Osteocyte (in vitro differentiated cells): ENCODE measurements around the gene EEF1E1. TPM values are rescaled to one million over a fixed set of nuclear protein-coding genes. Genes with fewer than 3 reads are reported as not detected.

Experiments used
- DNase-seq: peaks from one replicate; pipeline ENCODE4 v3.0.0; 2021; ENCODE audit warnings: mixed read lengths; ENCODE audit not compliant: unreplicated experiment; ENCODE audit errors: extremely low spot score
- H3K27ac Mint-ChIP-seq: one replicate; pipeline ENCODE4 v1.8.0; 2021; ENCODE audit warnings: mild to moderate bottlenecking, mixed read lengths; ENCODE audit not compliant: unreplicated experiment
- H3K27me3 Mint-ChIP-seq: one replicate; pipeline ENCODE4 v1.8.0; 2021; ENCODE audit warnings: mixed read lengths; ENCODE audit not compliant: unreplicated experiment
- H3K36me3 Mint-ChIP-seq: one replicate; pipeline ENCODE4 v1.8.0; 2021; ENCODE audit warnings: mixed read lengths; ENCODE audit not compliant: unreplicated experiment
- H3K4me1 Mint-ChIP-seq: one replicate; pipeline ENCODE4 v1.8.0; 2021; ENCODE audit warnings: mixed read lengths; ENCODE audit not compliant: unreplicated experiment
- H3K4me3 Mint-ChIP-seq: one replicate; pipeline ENCODE4 v1.8.0; 2021; ENCODE audit warnings: mild to moderate bottlenecking, moderate library complexity, mixed read lengths; ENCODE audit not compliant: unreplicated experiment
- H3K9me3 Mint-ChIP-seq: one replicate; pipeline ENCODE4 v1.8.0; 2021; ENCODE audit warnings: mixed read lengths; ENCODE audit not compliant: unreplicated experiment
- total RNA-seq: library from RNA; stranded (reverse); gene quantifications from 2 replicates; pipeline ENCODE4 v1.2.1, GENCODE V29; 2021
- TF ChIP-seq, protein P1 (sequence below): fragments of 200-600 bp; sonication (generic); IDR thresholded peaks from 2 replicates; pipeline ENCODE4 v1.5.0; 2021; ENCODE audit warnings: antibody characterized with exemption, mild to moderate bottlenecking, moderate library complexity

The EEF1E1 gene
- total RNA-seq, 1 donor from 2014 or later, result 24.5 TPM

DNA sequence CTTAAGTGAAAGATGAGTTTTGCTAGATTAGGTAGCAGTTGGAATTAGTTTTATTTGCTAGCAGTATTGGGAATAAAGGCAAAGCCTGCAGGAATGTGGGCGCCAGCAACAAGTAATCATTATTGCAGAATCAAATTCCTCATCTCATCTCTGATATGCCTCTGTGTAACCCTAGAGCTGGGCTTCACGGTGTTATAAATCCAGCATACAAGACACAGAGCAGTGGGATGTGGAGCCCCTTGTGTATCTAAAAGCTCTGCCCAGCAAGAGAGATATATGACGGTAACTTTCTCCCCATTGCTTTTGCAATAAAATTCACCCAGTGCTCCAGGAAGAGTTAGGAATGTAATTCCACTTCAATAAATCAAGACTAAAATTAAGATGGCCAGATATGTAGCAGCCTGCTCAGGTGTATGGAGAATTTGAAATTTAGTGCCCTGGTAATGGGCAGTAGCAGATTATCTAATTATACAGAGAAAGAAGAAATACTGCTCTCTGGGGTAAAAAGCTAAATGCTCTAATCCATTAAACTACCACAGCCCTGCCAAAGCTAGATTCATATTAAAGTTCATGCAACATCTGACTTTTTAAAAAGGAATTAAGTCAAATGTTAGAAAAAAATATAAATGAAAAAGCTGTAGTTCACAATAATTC lies 32.6 kb downstream of the EEF1E1 start:
- no peaks in the 10 kb centered on the region for H3K9me3 Mint-ChIP-seq
- no peaks in the 10 kb centered on the region for H3K36me3 Mint-ChIP-seq
- H3K4me3 Mint-ChIP-seq, result no peak overlapping the region
- H3K4me1 Mint-ChIP-seq, result peaks cover 3% of the 10 kb centered on the region
- no peaks in the 10 kb centered on the region for H3K27me3 Mint-ChIP-seq
- DNase-seq, result no peak
- H3K27ac Mint-ChIP-seq, result no peak overlapping the region
- TF ChIP-seq, protein P1, sequence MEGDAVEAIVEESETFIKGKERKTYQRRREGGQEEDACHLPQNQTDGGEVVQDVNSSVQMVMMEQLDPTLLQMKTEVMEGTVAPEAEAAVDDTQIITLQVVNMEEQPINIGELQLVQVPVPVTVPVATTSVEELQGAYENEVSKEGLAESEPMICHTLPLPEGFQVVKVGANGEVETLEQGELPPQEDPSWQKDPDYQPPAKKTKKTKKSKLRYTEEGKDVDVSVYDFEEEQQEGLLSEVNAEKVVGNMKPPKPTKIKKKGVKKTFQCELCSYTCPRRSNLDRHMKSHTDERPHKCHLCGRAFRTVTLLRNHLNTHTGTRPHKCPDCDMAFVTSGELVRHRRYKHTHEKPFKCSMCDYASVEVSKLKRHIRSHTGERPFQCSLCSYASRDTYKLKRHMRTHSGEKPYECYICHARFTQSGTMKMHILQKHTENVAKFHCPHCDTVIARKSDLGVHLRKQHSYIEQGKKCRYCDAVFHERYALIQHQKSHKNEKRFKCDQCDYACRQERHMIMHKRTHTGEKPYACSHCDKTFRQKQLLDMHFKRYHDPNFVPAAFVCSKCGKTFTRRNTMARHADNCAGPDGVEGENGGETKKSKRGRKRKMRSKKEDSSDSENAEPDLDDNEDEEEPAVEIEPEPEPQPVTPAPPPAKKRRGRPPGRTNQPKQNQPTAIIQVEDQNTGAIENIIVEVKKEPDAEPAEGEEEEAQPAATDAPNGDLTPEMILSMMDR, result no peak

DNA sequence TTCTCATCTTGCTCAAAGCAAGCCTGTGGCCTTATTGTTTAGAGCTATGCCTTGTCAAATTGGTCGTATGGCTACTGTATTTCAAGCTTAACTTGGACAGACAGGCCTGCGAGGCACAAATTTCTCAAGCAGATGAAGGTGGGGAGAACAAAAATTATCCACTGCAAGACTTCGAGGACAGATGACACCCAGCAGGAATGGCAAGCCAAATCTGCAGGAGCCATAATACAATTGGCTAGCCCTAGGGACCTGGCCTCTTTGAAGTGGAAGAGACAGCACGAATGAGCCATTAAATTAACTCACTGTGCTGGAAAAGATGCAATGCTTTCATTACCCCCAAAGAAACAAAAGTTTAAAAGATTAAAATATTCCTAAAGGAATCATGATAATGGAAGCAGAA lies 33.2 kb downstream of the EEF1E1 start:
- H3K4me1 Mint-ChIP-seq, result peaks cover 7% of the 10 kb centered on the region
- no peaks in the 10 kb centered on the region for H3K27me3 Mint-ChIP-seq
- no peak overlapping the region for H3K27ac Mint-ChIP-seq
- TF ChIP-seq, protein P1, result no peak
- no peaks in the 10 kb centered on the region for H3K9me3 Mint-ChIP-seq
- H3K4me3 Mint-ChIP-seq, result no peak overlapping the region
- no peaks in the 10 kb centered on the region for H3K36me3 Mint-ChIP-seq
- DNase-seq, result no peak

DNA sequence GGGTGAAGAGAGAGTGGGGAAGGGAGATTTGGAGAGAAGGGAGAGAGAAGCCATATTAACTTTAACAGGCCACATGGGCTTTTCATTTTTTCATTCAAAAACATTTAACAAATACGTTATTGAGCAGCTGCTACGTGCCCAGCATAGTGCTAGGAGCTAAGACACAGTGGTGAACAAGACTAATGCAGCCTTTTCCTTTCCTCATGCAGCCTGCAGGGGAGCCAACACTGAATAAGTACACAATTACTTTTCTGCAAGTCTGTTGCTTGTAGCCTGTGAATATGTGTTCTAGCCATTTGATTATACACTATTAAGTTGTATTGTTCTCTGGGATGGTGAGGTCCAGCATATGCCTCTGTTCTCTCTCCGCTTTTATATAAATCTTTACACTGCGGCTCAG lies 36.2 kb downstream of the EEF1E1 start:
- H3K27me3 Mint-ChIP-seq, result no peaks in the 10 kb centered on the region
- no peaks in the 10 kb centered on the region for H3K36me3 Mint-ChIP-seq
- TF ChIP-seq, protein P1, result no peak
- H3K4me3 Mint-ChIP-seq, result no peak overlapping the region
- H3K4me1 Mint-ChIP-seq, result peaks cover 13% of the 10 kb centered on the region
- DNase-seq, result no peak
- H3K9me3 Mint-ChIP-seq, result no peaks in the 10 kb centered on the region
- no peak overlapping the region for H3K27ac Mint-ChIP-seq

DNA sequence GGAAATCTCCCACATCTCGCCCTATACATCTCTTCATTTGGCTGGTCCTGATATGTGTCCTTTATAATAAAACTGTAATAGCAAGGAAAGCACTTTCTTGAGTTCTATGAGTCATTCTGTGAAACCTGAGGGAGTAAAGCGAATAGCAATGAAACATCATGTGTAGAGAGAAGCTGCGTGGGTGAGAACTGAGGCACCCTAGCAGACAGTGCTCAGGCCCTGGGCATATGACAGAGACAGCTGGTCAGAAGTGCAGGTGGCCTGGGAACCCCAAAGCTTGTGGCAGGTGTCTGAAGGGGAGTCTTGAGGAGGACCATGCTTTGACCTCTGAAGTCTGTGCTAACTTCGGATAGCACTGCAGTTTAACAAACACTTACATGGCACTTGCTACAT lies 36.8 kb downstream of the EEF1E1 start:
- Mint-ChIP-seq H3K27ac (no peak overlapping the region), H3K27me3 (no peaks in the 10 kb centered on the region), H3K4me3 (no peak overlapping the region), H3K36me3 (no peaks in the 10 kb centered on the region), H3K9me3 (no peaks in the 10 kb centered on the region), H3K4me1 (peaks cover 13% of the 10 kb centered on the region)
- DNase-seq, result no peak
- TF ChIP-seq, protein P1, result no peak

DNA sequence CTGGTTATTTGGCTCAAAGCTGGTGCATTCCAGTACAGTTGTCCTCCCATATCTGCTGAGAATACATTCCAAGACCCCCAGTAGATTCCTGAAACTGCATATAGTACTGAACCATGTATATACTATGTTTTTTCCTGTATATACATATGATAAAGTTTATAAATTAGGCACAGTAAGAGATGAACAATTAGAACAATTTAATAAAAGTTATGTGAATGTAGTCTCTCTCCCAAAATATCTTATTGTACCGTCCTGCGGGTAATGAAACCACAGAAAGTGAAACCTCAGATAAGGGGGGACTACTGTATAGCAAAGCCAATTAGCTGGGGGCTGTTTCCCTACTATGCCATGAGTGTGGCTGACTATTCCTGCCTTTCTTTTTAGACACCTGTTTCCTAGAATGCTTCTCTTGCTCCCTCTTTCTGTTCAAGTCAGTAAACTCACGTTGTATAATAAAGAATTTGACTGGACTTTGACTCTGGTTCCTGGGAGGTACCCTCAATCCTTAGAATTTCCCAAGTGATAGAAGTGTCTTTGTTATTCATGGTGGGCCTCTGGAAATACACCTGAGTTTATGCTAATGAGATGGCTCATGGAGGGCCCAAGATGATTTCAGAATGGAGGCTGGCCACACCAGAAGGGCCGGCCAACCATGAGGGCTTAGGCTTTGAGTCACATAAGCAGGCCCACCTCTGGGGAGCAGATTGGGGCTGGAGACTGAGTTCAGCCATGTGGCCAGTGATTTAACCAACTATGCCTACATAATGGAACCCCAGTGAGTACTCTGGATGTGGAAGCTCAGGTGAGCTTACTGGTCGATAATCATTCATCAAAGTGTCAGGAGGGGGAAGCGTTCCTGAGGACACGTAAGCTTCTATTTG lies 37.5 kb downstream of the EEF1E1 start:
- H3K36me3 Mint-ChIP-seq, result no peaks in the 10 kb centered on the region
- peak overlapping the region; percentile 91 for H3K27ac Mint-ChIP-seq

More for the DNA sequence above, 37.5 kb downstream of the EEF1E1 start:
- Mint-ChIP-seq H3K4me3 (peak overlapping the region; percentile 87), H3K27me3 (no peaks in the 10 kb centered on the region), H3K4me1 (peaks cover 13% of the 10 kb centered on the region), H3K9me3 (no peaks in the 10 kb centered on the region)
- TF ChIP-seq, protein P1, result no peak
- no peak for DNase-seq
